Measurements from ENCODE around the gene RNF31.

RNF31 gene

DNA sequence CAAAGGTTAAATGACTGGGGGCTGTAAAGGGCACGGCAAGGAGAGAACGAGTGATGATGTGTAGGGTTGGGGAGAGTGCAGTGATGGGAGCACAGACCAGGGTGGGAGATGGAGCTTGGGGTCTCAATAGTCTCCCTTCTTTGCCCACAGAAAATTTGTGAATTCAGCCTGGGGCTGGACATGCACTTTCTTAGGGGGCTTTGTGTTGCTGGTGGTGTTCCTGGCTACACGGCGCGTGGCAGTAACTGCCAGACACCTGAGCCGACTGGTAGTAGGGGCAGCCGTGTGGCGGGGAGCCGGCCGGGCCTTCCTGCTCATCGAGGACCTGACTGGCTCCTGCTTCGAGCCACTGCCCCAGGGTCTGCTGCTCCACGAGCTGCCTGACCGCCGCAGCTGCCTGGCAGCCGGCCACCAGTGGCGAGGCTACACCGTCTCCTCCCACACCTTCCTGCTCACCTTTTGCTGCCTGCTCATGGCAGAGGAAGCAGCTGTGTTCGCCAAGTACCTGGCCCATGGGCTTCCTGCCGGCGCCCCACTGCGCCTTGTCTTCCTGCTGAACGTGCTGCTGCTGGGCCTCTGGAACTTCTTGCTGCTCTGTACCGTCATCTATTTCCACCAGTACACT, 15.1 kb upstream of the RNF31 start:
- in situ Hi-C loops (cut with HindIII; ENCODE audit: low sequenced_read_pairs) = no loop called here
- no peak for DNase-seq (ENCODE audit: low read depth)
- TF ChIP-seq, protein P1, sequence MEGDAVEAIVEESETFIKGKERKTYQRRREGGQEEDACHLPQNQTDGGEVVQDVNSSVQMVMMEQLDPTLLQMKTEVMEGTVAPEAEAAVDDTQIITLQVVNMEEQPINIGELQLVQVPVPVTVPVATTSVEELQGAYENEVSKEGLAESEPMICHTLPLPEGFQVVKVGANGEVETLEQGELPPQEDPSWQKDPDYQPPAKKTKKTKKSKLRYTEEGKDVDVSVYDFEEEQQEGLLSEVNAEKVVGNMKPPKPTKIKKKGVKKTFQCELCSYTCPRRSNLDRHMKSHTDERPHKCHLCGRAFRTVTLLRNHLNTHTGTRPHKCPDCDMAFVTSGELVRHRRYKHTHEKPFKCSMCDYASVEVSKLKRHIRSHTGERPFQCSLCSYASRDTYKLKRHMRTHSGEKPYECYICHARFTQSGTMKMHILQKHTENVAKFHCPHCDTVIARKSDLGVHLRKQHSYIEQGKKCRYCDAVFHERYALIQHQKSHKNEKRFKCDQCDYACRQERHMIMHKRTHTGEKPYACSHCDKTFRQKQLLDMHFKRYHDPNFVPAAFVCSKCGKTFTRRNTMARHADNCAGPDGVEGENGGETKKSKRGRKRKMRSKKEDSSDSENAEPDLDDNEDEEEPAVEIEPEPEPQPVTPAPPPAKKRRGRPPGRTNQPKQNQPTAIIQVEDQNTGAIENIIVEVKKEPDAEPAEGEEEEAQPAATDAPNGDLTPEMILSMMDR (IDR thresholded peaks at IDR 0.05; ENCODE audit: low read depth, low read length, missing control alignments) = no peak
- no peak overlapping the region for H3K4me3 ChIP-seq (ENCODE audit: low read depth, low read length)

DNA sequence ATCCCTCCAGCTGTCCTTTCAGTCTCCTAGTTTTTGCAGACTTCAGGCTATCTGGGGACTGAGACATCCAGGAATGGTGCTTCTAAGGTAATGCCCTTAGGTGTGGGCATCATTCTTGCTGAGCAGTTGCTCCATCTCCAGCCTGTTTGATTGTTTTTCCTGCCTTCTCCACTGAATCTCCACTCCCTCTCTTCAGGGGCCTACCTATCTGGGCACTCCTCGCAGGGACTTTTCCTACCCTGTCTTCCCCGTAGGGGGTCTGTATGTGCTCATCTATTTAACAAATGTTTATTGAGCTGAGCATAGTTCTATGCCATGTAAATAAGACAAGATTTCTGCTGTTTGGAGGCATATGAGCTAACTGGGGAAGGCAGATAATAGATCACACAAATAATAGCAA, 14.3 kb upstream of the RNF31 start:
- in situ Hi-C loops (cut with HindIII; ENCODE audit: low sequenced_read_pairs) = no loop called here
- TF ChIP-seq, protein P1 (IDR thresholded peaks at IDR 0.05; ENCODE audit: low read depth, low read length, missing control alignments) = no peak
- DNase-seq (ENCODE audit: low read depth) = no peak
- H3K4me3 ChIP-seq (ENCODE audit: low read depth, low read length) = no peak overlapping the region

DNA sequence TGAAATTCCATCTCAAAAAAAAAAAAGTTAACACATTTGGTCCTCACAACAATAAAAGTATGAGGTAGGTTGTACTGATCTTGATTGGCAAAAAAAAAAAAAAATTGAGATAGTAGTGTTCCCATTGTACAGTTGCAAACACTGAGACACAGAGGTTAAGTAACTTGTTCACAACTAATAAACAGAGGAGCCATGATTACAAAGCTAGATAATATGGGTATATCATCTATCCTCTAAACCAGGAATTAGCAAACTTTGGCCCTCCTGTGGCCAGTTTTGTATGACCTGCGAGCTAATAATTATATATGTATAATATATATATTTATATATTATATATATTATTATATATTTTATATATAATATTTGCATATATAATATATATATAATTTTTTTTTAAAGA, 13.6 kb upstream of the RNF31 start:
- no peak overlapping the region for H3K4me3 ChIP-seq (ENCODE audit: low read depth, low read length)
- no peak for DNase-seq (ENCODE audit: low read depth)
- TF ChIP-seq, protein P1 (IDR thresholded peaks at IDR 0.05; ENCODE audit: low read depth, low read length, missing control alignments) = no peak
- in situ Hi-C loops (cut with HindIII; ENCODE audit: low sequenced_read_pairs) = no loop called here

DNA sequence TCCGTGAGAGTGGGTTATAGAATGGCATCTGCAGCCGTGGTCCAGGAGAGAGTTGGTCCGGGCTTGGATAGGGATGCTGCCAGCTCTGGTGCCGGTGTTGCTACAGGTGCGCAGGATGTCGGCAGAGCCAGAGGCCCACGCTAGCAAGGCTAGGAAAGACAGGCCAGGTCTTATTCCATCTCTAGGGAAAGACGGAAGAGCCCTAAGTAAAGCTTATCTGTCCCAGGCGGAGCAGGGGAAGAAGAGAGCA, 11.8 kb upstream of the RNF31 start:
- H3K4me3 ChIP-seq (ENCODE audit: low read depth, low read length) = peak overlapping the region; percentile 78
- in situ Hi-C loops (cut with HindIII; ENCODE audit: low sequenced_read_pairs) = no loop called here
- no peak for DNase-seq (ENCODE audit: low read depth)
- TF ChIP-seq, protein P1 (IDR thresholded peaks at IDR 0.05; ENCODE audit: low read depth, low read length, missing control alignments) = no peak

DNA sequence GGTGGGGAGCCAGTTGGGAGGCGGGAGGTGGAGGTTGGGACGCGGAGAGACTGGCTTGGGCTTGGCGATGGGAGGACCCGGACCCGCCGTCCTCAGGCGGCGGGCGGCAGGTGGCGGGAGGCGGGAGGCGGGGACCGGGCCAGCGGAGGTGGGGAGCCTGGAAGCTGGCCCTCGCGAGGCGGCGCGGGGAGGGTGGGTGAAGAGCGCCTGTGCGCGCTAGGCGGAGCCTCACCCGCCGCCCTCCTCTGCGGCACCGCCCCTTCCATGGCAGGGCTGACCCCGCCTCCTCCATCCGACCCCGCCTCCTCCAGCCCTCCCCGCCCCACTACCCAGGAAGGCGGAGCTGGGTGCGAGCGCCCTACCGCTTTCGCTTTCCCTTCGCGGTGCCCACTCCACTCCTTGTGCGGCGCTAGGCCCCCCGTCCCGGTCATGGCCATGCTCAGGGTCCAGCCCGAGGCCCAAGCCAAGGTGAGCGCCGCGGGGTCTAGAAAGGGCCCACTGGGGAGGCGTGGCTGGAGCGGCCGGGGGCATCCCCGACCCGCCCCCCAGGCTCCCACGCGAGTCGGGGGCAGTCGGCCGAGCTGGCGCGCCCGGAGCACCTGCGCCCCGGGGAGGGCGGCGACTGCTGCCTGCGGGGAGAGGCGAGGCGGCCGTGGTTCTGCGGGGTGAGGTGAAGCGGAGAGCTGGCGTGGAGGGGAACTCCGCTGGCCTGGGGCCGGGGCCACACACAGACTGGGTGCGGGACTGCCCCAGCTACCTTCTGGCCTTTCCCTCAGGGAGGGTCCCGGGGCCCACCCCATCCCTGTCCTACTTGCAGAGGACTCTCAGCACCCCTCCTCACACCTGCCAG, 11.2 kb upstream of the RNF31 start, which contains the start of gene PSME1:
PSME1 (plus strand) TSS at position 361 of the 850 bp plus-strand sequence; CDS start at position 430, 69 bp downstream.
- peak; percentile 55 for DNase-seq (ENCODE audit: low read depth)
- H3K4me3 ChIP-seq (ENCODE audit: low read depth, low read length) = peak within 1 kb of the TSS; percentile 78
- in situ Hi-C loops (cut with HindIII; ENCODE audit: low sequenced_read_pairs) = no loop called here
- TF ChIP-seq, protein P1 (IDR thresholded peaks at IDR 0.05; ENCODE audit: low read depth, low read length, missing control alignments) = no peak

DNA sequence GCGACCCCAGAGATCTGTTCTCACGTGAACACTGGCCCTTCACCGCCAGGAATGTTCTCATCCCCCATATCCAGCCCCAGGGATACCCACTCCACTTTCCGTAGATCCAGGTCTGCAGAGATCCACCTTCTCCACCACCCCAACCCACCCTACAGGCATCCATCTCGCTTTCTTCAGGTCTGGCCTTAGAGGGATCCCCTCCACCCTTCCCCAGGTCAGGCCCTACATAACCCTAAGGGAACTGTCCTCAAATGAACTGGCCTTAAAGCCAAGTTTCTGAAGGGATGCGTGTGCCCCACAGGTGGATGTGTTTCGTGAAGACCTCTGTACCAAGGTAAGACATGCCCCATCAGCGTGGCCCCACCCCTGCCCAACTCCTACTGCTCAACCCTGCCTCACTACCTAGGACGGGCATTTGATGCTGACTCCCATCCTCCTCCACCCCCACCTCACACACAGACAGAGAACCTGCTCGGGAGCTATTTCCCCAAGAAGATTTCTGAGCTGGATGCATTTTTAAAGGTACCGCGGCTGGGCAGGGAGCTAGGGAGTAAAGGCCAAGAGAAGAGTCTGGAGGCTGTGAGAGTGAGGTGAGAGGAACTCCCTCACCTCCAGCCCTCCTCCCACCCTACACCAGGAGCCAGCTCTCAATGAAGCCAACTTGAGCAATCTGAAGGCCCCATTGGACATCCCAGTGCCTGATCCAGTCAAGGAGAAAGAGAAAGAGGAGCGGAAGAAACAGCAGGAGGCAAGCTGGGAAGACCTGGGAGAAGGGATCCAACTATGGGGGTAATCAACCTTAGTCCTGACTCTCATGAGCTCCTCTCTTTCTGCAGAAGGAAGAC, 10.4 kb upstream of the RNF31 start:
- DNase-seq (ENCODE audit: low read depth) = no peak
- H3K4me3 ChIP-seq (ENCODE audit: low read depth, low read length) = peak overlapping the region; percentile 78
- in situ Hi-C loops (cut with HindIII; ENCODE audit: low sequenced_read_pairs) = no loop called here
- TF ChIP-seq, protein P1 (IDR thresholded peaks at IDR 0.05; ENCODE audit: low read depth, low read length, missing control alignments) = no peak
